ENCODE measurements around the gene RPL37A.

DNA sequence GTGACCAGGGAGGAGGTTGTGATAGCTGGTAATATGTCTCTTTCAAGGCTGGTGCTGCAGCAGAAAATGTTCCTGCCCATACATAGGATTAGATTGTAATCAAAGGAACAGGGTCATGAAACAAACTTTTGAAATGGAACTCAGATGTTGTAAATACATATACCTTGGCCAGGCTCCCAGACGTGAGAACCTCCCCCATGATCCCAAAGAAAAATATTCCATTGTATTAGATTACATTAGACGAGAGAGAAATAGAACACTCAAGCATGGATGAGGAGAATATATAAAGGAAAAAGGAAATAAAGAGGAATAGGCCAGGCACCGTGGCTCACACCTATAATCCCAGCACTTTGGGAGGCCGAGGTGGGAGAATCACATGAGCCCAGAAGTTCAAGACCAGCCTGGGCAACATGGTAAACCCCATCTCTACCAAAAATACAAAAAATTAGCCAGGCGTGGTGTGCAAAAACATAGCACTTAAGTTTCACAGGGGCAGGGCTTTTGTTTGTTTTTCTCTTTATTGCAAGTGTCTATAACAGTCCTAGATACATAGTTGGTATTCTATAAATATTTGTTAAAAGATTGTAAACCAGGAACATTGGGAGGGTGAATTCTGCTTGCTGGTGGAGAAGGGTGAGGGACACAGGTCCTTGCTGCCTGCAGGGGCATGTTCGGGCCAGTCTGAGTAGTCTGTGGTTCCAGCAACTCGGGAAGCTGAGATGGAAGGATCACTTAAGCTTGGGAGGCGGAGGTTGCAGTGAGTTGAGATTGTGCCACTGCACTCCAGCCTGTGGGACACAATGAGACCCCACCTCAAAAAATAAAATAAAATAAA lies 52.8 kb downstream of the RPL37A start:
- TF ChIP-seq EZH2 (IDR thresholded peaks at IDR 0.05) = no peak
- TF ChIP-seq CTCF (IDR thresholded peaks at IDR 0.05) = no peak
- TF ChIP-seq EZH2phosphoT487 (IDR thresholded peaks at IDR 0.05) = no peak
